T-helper 9 cell (primary cell): ENCODE measurements around the gene E2F6.
"Not testable (repeated sequence)": the region's sequence is repeated elsewhere in the genome, so short reads cannot be mapped to it uniquely, and the experiment has no call there.

Experiments
- DNase-seq: peaks from one replicate; pipeline ENCODE4 v3.0.0-alpha.2; 2020

The E2F6 gene

DNA sequence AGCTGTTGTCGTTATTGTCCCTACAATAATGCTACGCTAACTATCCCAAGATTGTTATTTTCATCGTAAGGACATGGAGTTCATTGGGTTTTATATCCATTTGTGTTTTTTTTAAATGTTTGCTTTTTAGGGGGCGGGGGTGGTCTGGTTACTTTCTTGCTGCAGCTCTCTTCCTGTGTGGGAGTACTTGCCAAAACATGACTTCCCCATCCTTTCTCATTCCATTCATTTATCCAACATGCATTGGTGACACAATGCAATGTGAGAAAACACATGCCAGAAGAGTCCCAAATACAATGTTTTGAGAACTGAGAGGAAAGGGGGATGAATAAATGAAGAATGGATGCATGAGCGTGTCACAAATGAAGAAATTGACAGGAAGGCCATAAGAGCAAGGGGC is 55.9 kb downstream of the E2F6 start:
- no peak for DNase-seq

GRCh38 chr2:11409572-11409959 is 56.4 kb downstream of the E2F6 start:
- DNase-seq = no peak

DNA sequence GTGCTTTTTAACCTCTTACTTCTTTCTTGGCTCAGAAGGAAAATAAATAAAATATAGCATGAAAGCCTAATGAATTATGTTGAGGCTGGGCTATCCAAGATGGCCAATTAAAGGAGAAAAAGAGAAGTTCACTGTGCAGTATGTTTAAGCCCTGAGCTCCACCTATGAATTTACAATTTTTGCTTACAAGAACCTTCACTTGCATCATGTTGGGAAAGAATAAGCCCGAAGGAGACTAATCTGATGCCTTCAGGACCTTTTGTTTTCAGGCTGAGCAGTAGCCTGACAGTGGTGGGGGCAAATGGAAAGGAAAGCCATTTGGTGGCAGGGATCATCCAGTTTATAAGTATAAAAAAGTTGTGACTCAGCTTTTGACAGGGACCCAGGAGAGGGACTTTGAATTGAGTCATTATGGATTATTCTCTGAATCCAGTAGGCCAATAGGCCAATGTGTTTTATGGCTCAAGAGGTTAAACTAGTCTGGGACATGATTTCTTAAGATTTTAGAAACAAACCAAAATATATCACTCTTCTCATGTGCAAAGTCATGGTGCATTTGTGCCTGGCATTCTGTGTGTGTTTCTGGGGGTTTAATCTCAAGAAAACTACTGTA is 56.9 kb downstream of the E2F6 start:
- no peak for DNase-seq

DNA sequence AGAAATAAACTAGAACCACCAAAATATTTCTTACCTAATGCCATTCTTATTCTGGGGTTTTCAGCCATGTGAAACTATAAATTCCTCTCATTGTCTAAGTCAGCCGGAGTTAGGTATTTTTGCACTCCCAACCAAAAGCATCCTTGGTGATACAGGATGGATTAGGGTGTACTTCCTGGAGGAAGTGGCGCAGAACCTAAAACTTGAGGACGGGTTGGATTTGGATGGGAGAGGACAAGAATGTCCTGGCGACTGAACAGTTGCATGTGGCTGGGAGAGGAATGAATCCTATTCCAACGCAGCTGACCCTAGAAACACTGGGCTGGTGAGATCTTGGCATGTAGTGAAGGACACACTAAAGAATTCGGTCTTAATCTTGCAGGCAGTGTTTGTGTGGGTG is 58.5 kb downstream of the E2F6 start:
- no peak for DNase-seq

DNA sequence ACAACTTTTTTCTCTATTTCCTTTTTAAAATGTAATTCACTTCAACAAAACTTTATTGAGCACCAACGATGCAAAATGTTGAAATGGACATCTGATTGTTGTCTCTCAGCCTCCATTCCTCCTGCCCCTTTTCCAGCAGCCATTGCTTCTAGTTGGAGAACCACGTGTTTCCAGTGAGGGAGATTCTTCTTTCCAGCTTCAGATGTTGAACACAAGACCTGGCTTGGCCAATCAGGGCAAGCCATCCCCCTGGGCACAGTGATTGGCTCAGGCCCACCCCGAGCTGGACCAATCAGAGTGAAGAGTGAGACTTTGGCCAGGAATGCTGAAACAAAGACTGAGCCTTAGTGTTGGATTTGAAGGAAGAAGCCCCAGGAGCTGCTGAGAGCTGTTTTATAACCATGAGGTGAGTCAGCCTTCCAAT is 59.0 kb downstream of the E2F6 start:
- no peak for DNase-seq

DNA sequence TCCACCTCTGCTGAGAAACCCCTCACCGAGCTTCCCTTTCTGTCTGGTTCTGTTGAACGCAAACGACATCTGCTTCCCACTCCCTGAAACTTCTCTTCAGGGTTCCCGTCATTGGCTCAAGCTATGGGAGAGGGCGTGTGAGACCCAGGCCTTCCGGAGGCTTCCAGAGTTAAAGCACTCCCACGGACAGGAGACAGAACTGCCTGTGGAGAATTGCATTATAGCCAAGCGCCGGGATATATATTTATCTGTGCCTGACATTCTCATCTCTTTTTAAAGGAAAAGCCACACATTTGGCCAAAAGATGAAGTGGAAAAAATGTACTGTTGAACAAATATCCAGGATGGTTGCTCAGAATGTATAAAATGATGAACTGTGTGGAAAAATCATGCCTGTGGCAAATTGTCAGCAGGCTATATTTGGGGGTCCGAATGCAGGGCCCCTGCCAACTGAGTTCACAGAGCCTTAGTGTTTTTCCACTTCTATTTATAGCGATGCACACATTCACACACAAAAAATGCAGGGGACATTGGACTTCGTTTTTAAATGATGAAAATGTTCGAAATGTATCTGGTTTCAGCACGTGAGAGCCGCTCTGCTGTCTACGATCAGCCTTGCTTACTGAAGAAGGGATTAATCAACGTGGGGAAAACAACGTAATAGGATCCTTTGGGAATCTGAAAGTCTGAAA is 59.5 kb downstream of the E2F6 start:
- no peak for DNase-seq

DNA sequence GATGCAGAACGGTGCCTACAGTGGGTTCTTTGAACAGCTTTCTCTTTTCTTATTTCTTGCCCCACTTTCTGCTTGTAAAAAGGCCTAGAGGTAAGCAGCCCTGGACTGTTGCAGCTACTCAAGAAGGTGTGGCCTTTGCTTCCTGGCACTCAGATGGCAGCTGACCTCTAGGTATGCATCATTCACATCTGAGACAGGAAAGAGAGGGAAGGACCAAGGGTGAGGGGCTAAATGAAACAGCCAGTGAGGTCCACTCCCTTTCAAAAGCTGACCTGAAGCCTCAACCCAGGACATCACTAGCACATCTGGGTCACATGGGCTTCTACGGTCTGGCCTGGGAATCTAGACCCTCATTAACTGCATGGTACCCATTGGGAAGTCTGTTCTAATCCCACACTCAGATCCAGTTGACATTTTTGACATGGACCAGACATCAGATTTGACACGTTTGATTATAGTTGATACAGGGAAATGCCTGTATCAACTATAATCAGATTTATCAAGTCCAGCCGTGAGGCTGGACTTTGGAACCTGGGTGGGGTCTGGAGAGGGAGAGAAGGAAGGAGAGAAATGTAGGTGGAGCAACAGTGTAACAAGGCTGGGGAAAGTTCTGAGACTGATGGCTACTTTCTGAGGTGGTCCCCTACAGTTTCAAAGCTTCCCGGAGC is 60.2 kb downstream of the E2F6 start:
- no peak for DNase-seq

DNA sequence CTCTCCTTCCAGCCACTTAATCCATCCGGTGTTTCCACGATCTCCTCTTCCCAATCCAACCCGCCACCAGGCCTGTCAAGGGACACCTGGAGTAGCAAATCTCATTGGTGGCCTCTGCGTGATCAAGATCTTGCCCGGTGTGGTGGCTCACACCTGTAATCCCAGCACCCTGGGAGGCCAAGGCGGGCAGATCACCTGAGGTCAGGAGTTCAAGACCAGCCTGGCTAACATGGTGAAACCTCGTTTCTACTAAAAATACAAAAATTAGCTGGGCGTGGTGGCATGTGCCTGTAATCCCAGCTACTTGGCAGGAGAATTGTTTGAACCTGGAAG is 60.9 kb downstream of the E2F6 start:
- not testable (repeated sequence) for DNase-seq

GRCh38 chr2:11404376-11405073 is 61.4 kb downstream of the E2F6 start:
- DNase-seq = no peak

- no peak for DNase-seq
Measured at GRCh38 chr2:11402436-11402835, 63.5 kb downstream of the E2F6 start.

GRCh38 chr2:11399438-11399762 is 66.6 kb downstream of the E2F6 start:
- no peak for DNase-seq

DNA sequence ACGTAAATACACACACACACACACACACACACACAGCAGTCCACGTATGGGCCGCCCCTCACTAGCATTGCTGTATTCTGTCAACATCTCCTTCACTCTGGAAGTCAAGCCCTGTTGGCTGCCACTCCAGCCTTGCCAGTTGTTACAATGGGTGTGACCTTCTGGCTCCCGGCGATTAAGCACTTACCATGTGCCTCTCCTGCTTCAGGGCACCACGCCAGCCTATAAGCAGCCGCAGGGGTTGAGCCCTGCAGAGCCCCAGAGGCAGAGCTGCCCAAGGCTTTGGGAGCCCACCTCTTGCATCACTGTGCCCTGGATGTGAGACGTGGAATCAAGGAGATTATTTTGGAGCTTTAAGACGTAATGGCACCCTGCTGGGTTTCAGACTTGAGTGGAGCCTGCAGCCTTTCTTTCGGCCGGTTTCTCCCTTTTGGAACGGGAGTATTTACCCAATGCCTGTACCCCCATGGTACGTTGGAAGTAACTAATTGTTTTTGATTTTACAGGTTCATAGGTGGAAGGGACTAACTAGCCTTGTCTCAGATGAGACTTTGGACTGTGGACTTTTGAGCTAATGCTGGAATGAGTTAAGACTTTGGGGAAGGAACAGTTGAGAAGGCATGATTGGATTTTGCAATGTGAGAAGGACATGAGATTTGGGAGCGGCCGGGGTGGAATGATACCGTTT is 67.1 kb downstream of the E2F6 start:
- DNase-seq = no peak

- no peak for DNase-seq
Measured at GRCh38 chr2:11397513-11397912, 68.4 kb downstream of the E2F6 start.

DNA sequence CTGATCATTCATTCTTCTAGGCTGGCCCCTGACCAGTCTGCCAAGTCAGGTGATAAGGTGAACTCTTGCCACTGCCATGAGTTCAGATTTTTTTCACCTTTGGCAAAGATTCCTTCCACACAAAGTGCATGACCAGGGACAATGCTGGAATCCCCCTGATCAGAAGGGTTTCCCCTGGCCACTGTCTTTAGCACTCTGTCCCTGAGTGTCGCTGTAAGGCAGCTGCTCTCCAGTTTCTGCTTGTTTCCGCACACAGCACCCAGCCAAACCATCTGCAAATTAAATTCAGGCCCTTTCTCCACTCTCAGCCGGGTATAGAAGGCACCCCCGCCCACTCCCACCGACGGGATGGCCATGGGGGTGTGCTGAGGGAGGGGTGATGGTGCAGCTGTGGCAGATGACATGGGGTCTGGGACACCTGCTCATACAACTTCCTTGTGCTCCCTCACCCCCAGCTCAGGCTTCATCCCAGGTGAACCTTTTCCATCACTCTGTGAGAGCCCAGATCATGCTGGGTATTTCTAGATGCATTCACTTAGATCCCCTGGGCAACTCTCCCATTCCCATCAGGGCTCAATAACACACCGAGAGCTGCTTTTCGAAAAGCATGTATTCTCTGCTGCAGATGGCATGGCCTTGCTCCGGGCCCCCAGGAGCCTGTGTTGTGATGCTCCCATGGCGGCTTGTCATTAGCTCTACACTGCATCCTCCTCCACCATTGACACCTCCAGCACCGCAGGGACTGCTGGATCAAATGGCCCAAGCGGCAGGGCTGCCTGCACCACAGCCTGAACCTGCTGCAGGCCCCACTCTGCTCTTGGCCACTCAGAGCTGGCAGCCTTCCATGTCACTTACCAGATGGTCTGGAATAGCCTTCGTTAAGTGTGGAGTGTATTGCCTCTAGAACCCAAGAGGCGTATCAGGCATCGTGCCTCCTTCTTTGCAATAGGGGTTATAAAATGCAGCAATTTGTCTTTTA is 69.2 kb downstream of the E2F6 start:
- DNase-seq = no peak

GRCh38 chr2:11396021-11396420 is 69.9 kb downstream of the E2F6 start:
- no peak for DNase-seq

DNA sequence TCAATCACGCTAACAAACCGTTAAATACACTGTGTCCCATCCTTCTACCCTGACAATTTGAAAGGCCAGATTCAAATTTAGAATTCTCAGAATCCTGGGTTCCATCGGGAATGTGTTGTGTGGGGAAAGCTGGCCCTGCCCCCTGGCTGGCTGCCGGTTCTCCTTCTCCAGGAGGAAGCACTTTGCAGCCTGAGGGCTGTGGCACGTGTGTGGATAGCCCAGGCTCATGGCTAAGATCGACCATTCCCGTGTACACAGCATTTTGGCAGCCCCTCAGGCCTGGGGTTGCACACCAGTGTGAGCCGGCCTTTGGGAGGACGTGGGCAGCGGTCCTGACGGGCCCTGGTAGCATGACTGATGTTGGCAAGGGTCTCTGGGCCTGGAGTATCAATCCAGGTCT is 70.6 kb downstream of the E2F6 start:
- no peak for DNase-seq
